ENCODE results near the gene BTBD6.

Gene BTBD6

DNA sequence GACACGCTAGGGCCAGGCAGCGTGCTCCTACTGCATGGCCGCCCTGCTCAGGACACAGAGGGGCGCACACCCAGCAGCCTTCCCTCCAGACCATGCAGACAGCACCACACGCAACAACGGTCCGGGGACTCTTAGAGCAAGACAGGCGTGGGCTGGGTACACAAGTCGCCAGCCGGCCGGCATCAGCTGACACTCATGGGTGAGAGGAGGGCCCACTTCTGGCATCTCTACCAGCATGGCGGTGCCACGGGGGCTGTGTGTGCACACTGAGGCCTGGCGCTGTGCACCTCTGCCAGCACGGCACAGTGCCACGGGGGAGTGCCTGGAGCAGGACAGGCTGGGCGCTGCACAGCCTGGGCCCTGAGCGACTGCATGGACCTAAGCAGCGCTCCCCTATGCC is 6.7 kb upstream of the BTBD6 start:
- no peak for DNase-seq

DNA sequence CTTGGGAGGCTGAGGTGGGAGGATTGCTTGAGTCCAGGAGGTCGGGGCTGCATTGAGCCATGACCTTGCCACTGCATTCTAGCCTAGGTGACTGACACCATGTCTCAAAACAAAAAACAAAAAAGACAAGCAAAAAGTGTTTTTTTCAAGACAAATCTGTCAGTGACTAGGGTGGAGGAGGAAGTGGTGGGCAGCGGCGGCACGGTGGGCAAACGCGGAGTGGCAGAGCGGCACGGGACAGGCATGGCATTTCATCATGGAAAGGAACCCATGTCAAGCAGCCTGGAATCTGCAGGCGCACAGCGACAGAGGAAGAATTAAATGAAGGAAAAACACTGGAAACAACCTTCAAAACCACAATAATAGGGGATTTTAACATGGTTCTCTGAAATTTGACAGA is 4.0 kb upstream of the BTBD6 start:
- no peak for DNase-seq

DNA sequence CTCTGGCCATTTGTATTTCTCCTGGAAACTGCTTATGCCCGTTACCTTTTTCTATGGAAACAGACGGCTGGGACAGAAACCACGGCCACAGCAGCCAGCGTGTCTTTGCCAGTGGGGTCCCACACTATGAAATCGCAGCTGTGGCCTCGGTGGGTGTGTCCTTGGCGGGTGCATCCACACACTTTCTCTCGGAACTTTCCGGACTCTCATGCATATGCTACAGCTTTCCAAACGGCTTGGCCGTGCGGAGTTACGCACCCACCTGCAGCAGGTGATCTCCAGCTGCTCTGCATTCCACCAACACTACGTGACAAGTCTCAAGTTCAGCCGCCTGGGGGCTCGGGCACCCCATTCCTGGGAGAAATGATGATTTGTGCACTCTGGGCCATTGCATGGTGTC is 1.3 kb upstream of the BTBD6 start:
- DNase-seq, result no peak

DNA sequence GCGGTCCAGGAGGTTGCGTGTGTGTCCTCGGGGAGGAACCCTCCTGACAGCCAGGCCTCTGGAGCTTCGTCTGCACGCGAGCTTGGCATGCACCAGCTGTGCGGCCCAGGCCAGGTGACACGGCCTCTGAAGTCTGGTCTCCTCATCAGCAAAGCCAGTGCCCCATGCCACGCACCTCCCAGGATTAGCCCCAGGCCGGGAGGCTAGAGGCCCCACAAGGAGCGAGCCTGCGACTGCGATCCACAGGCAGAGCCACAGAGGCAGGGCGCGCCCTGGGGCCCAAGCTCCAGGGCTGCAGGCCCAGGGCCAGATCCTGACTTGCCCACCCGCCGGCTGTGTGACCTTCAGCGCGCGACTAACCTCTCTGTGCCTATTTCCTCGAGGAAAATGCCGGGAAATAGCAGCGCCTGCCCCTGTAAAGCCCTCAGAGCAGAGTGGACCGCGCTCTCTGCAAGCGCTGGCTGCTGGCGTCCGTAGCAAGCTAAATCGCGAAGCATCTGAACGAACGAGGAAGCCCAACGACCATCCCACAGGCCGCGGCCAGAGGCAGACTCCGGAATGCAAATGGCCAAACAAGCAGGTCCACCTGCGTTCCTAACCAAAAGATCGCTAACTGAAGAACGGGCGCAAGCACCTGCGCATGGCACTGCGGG is 492 bp upstream of the BTBD6 start:
- no peak for DNase-seq

DNA sequence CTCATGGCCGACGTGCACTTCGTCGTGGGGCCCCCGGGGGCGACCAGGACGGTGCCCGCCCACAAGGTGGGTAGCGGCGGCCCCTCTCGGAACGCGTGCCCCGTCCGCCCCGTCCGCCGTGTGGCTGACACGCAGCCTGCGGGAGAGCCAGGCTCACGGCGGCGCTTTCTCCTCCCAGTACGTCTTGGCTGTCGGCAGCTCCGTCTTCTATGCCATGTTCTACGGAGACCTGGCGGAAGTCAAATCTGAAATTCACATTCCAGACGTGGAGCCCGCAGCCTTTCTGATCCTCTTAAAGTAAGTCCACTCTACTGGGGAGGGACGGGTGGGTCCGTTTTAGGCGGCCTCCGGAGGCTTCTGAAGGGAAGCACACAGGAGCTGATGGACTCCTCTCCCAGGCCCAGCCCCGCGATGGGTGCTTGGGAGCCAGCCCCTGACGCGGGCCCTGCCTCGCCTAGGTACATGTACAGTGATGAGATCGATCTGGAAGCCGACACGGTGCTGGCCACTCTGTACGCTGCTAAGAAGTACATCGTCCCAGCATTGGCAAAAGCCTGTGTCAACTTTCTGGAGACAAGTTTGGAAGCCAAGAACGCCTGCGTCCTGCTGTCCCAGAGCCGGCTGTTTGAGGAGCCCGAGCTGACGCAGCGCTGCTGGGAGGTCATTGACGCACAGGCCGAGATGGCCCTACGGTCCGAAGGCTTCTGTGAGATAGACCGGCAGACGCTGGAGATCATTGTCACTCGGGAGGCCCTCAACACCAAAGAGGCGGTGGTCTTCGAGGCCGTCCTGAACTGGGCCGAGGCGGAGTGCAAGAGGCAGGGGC is 1.1 kb downstream of the BTBD6 start:
- no peak for DNase-seq

DNA sequence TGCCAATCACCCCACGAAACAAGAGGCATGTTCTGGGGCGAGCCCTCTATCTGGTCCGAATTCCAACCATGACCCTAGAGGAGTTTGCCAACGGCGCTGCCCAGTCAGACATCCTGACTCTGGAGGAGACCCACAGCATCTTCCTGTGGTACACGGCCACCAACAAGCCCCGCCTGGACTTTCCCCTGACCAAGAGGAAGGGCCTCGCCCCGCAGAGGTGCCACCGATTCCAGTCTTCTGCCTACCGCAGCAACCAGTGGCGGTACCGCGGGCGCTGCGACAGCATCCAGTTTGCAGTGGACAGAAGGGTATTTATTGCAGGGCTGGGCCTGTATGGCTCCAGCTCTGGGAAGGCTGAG is 1.7 kb downstream of the BTBD6 start:
- DNase-seq, result no peak

DNA sequence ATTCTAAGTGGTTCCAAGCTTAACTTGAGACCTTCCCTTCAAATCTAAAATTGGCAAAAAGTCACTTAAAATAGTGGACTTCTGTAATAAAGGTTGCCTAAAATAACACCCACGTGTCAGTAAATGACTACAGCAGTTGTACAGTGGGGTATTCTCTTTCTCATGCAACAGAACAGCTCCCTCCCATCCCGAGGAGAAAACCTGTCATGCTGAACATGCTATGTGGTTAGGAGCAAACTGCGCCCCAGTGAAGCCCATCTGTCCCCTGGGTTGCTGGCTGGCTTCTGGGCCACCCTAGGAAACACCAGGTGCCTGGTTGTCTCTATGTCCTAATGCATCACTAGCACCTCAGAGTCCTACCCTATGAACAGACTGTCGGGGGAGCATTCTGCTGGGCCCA is 2.7 kb downstream of the BTBD6 start:
- no peak for DNase-seq

DNA sequence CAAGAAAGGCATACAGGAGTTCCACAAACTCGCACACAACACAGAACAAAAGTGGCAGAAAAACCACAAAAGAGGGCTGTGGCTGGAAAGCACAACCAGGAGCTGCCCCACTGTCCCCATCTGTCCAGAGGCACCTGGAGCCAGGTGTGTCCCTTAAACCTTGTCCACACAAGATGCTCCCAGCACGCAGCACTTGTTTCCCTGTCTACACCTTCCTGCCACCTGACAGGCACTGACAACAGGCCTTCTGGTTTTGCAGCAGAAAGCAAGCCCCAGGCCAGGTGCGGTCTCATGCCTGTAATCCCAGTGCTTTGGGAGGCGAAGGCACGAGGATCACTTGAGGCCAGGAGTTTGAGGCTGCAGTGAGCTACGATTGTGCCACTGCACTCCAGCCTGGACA is 3.6 kb downstream of the BTBD6 start:
- DNase-seq, result no peak

DNA sequence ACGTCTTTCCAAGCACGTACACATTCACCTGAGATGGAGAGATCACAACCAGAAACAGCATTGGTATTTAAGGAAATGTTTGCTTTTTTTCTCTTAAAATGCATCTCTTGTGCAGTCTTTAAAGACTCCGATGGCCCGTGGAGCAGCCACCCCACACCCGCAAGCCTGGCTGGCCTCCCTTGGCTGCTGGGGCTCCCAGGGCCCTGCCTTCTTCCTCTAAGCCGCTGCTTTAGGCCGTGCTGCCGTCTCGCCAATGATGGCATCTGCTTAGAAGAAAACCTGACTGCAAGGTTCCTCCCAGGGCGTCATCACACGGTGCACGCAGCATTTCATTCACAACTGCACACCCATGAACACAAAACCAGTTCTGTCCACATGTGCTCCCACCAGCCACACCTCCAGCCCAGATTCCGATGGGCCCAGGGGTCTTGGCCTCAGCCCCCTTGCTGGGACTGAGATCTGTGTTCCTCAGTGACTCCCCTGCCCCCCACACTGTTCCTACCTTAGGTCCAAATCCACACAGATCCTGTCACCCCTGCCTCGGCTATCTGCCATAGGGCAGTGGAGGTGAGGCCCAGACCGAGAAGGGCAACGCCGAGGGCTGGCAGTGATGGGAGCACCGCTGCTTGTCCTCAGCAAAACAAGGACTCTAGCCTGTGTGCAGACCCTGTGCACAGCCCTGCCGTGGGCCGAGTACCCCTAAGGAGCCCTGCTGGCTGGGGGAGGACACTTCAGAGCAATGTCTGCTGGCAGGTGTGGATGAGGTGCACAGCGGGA is 4.4 kb downstream of the BTBD6 start:
- no peak for DNase-seq

DNA sequence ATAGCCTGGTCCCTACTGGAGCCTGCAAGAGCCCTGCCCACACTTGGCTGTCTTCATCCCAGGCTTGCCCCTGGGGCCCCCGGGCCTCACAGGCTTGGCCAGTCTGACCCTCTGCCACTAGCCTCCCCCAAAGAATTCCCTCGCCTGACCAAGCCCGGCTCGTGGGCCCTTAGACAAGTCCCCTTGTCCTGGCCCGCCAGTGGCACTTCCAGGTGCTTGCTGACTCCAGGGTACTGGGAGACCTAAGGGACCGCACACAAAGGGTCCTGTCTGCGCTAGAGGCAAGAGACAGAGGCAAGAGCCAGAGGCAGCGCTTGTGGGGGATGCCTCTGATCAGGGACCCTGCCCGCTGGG is 5.0 kb downstream of the BTBD6 start:
- DNase-seq, result no peak

DNA sequence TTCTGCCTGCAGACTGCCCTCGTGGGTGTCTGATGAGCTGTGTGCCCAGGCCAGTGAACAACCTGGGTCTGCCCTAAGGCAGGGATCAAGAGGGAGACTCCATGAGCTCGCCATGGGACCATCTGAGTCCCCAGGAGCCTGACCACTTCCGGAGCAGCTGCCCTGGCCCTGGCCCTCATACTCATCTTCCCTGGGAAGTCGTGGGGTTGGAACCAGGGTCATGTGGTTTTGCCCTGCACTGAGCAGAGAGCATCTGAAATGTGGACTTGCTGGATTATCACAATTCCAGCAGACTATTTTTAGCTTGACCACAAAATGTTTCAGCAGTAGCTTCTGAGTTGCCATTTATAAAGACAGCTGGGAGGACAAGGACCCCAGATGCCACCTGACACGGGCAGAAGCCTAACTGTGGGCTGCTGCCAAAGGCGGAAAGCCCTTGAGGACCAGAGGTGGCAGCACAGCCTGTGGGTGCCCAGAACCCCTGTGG is 6.7 kb downstream of the BTBD6 start:
- no peak for DNase-seq

DNA sequence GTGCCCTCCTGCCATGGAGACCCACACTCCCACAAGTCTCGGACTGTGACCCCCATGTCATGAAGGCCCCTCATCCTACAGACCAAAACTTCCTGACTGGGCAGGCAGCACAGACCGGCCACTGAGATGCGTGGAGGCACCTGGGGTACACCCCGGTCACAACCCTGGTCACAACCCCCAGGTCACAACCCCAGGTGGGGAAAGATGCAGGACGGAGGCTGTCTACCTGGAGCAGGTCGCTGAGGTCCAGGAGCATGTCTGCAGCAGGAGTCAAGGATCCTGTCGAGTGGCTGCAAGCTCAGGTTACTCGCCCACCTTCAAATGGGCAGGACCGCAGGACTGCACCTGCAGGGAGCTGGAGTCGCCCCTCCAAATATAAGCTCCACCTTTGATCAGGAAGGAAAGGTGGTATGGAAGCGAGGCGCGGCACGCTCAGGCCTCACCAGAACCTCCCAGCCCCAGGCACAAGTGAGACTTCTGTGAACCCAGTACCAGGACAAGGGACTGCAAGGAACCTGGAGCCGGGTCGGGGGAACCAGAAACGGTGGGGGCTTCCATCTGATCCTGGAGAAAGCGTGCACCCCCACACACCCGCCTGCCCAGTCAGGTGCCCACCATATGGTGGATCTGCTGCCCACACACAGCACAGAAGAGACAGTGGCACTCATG is 8.1 kb downstream of the BTBD6 start:
- DNase-seq, result no peak

DNA sequence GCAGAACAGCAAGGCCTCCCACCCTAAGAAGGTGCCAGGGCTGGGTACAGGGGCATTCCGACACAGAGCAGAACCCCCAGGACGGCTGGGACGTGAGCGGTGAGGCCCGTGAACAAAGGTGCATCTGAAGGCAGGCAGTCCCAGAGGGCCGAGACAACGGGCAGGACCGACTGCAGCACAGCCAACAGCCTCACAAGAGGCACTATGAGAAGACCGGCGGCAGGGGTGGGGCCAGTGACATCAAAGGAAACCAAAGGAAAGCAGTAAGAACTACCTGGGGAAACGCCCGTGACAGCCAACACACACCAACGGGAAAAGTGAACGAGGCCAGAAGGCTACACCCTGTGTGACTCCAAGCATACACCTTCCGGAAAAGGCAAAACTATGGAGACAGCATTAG is 9.1 kb downstream of the BTBD6 start:
- DNase-seq, result no peak

DNA sequence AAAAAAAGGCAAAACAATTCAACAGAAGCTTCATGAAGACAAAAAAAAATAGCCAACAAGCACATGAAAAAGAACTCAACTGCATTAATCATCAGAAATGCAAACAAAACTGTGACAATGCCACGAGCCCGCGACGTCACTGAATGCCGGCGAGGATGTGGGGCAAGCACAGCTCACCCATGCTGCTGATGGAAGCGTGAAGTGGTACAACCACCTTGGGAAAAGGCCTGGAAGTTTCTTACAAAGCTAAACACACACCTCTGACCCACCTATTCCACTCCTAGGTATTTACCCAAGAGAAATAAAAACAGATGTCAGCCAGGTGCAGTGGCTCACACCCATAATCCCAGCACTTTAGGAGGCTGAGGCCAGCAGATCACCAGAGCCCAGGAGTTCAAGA is 10.5 kb downstream of the BTBD6 start:
- no peak for DNase-seq

DNA sequence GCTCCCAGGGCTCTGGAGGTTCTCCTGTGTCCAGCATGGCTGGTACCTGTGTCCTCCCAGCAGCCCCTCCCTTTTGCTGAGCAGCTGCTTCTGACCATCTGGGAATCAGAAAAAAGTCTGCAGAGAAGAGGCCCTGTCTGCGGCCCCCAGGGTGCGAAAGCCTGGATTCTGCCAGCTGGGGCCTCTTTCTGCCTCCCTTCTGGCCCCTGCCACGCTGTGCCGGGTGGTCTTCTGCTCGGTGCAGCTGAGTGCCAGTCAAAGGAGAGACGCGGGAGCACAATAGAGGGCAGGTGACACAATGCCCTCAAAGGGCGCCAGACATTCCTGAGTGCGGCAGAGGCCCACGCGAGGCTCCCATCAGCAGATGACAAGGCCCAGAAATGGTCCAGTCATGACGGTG is 12.6 kb downstream of the BTBD6 start:
- no peak for DNase-seq

DNA sequence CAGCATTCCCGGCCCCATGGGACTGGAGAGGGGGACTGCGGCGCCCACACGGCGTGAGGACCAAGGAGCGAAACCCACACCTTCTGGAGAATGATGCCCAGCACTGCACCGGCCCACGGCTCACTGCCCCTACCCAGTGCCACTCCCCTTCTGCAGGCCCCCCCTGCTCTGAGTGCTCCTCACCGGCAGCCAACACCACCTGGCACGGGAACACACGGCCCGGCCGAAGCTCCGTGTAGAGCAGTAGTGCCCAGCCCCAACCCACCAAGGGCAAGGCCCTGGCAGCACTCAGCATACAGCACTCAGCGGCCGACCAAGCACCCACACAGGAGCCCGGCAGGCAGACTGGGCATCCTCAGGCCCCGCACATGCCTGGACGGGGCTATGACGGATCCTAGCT is 13.4 kb downstream of the BTBD6 start:
- DNase-seq, result no peak

DNA sequence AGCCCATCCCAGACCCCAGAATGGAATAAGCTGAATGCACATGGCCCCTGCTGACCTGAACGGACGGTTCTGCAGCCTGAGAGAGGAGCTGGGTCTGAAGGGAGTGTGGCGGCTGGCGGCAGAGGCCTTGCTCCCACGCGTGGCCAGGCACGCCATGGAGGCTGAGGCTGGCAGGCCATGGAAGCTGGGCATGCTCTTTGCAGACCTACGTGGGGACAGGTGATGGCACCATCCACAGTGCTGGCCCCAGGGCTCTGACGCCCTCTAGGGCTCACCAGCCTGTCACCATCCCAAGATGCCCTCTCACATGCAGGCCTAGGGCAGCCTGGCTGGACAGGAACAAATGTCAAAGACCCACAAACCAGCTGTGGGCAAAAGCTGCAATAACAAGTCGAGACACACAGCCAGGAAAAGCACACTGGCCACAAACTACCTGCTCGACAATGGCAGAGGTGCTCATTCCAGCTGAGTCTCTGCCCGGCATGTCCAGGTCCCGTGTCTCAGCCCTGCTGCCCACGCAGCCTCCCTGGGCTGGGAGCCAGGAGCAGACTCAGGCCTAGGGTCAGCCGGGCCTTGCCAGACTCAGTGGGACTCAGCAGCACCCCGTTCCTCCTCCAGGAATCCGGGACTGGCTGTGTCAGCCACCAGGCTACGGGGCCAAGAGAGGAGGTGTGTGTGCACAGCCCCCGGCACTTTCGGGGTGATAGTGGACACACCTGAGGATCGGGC is 19.7 kb downstream of the BTBD6 start:
- peak in 1 of 2 experiments; percentile 10 for DNase-seq

DNA sequence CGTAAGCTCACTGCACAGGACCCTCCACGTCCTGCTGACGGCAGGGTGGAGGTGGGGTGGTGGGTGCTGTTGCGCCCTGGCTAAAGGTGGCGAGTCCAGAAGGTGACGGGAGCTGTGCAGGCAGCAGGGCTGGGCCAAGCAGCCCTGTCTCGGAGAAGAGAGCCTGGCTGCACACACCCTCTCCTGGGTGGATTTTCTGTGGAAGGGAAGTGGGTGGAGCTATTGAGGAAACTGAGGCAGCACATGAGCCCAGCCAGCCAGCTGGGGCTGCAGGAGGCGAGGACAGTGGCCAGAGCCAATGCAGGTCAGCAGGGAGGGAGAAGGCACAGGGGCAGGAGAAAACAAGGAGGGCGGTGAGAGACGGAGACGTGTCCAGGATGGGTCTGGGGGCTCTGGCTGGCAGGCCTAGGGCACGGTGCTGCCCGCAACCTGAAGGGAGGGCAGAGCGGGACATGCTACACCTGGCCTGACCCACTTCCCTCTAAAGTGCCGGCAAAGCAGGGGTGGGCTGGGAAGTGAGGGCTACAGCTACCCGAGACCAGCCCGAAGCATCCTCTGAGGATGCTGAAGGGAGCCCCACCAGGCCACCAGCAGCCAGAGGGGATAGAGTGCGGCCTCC is 20.5 kb downstream of the BTBD6 start:
- no peak for DNase-seq

DNA sequence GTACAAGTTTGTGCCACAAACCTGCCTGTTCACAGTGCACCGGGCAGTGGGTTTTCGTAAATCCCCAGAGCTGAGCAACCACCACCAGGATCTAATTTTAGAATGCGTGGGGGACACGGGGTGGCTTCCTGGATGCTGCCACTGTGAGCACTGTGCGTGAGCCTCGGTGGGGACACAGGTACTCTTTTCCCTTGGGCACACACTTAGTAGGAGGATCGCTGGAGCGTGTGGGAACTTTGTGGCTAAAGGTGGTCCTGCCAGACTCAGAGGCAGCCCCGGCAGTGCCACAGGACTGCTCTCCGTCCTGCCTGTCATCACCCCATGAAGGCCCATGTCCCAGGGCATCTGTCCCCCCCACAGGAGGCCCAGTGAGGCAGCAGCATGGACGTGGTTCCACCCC is 21.1 kb downstream of the BTBD6 start:
- DNase-seq, result no peak

DNA sequence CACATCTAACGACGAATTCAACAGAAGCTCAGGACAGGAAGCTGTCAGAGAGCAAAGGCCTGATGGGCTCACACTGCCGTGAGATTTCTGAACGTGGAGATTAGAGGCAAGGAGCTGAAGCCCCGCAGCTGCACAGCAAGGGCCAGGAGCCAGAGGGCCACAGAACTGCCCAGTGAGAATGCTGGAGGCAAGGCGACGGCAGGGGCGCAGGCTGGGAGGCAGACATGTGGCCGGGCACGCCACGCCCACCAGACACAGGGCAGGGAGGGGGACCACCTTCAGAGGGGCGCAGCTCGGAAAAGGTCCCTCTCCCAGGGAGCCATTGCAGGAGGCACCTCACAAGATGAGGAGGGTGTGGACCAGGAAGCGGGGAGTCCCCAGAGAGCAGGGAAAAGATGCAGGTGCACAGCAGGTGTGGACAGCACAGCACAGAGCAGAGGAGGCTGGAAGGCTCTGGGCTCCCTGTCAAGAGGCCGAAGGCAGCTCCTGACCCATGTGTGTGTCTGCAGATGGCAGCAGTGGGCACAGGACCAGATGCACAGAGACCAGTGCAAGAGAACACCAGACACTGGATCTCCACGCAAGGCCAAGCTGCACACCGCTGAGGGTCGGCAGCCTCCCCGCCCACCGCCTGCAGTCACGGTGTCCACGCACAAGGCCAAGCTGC is 23.0 kb downstream of the BTBD6 start:
- DNase-seq, result no peak

DNA sequence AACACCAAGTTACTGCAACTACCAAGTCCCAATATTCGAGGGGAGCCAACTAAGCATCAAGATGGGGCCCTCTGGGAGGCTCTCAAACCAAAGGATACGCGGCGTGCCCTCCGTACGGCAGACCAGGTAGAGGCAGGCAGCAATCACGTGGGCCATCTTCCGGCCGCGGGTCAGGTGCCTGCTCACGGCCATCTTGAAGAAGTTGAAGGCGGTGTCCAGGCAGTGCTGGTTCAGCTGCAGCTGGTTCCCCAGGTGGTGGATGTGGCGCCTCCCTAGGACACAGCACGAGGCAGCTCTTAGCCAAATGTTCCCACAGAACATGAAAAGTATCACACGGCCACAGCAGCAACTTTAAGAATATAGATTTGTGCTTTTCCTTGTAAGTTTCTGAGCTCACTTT is 24.3 kb downstream of the BTBD6 start:
- DNase-seq, result no peak

DNA sequence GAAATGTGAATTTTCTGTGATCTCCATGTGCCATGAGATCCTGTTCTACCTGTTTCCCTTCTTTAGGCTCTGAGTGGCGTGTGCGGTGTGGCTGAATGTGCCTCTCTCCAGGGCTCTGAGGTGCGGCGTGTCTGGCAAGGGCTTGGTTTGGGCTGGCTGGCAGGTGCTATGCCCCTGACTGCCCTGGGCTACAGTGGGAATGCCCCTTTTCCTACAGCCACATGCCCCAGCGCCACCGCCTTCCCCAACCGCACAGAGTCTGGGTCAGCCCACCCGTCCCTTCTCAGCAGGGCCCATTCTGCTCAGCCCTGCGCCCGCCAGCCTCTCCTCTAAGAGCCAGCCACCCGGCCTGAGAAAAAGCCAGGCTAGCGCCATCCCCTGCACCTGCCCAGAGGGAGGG is 24.7 kb downstream of the BTBD6 start:
- DNase-seq, result no peak

All from NCI-H1930 (cell line).